Measurements from ENCODE around the gene ATP2B2. TPM values are rescaled to one million over a fixed set of nuclear protein-coding genes. Genes with fewer than 3 reads are reported as not detected.
A peak's percentile ranks its signal among the peaks of the same experiment; 100 is the strongest.

Gene ATP2B2
- polyA plus RNA-seq (2012; ENCODE audit: insufficient read depth, insufficient read length, low read depth), result 1.2 TPM

DNA sequence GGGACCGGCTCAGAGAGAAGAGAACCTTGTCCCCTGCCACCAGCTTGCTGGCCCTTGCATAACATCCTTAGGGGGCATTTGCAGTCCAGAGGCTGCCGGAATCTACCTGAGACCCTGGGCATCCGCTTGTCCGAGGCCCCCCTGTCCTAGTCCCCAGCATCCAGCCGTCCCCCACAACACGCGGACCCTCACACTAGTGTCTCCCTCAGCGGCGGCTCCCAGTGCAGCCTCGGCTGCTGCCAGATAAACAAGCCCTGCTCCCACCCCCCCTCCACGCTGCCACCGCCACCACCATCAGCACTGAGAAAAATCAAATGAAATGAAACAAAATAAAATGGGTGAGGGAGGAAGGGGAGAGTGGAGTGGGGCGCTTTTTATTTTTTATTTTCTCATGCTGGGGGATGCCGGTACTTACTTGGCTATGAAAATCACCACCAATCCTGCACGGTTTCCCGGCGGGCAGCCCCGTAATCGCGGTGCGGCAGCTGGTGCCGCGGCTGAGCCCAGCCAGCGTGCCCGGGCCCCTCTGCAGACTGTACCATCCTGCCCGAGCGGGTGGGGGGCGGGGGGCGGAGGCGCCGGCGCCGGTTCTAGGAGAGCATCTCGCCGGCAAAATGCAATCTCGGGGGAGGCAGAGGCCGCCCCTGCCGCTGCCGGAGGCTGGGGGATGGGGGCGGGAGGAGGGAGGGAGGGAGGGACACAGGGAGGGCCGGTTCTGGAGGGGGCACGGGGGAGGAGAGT lies at the start of gene ATP2B2:
Gene ATP2B2, minus strand, starts transcription at position 537 of the 741 bp plus-strand sequence. CDS start 56,043 bp downstream, outside the sequence.
- TF ChIP-seq, protein P1, sequence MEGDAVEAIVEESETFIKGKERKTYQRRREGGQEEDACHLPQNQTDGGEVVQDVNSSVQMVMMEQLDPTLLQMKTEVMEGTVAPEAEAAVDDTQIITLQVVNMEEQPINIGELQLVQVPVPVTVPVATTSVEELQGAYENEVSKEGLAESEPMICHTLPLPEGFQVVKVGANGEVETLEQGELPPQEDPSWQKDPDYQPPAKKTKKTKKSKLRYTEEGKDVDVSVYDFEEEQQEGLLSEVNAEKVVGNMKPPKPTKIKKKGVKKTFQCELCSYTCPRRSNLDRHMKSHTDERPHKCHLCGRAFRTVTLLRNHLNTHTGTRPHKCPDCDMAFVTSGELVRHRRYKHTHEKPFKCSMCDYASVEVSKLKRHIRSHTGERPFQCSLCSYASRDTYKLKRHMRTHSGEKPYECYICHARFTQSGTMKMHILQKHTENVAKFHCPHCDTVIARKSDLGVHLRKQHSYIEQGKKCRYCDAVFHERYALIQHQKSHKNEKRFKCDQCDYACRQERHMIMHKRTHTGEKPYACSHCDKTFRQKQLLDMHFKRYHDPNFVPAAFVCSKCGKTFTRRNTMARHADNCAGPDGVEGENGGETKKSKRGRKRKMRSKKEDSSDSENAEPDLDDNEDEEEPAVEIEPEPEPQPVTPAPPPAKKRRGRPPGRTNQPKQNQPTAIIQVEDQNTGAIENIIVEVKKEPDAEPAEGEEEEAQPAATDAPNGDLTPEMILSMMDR (IDR thresholded peaks at IDR 0.05; ENCODE audit: low read depth, low read length), result no peak
- peak; percentile 56 for DNase-seq

DNA sequence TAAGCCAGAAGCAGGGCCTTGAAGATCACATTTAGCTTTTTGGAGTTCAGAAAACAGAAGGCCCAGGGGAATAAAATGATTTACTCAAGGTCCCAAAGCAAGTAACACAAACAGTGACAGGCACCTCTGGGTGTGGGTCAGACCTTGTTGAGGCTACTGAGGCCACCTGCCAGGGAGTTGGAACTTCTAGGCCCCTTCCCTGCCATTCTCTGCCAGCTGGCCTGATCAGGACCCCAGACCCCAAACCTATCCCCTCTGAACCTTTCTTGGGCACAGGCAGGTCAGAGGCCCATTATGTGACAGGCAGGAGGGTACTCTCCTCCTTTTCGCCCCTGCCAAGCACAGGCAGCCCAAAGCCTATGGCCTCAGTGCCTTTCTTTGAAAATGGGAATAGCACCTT lies 49.4 kb upstream of the ATP2B2 start:
- Histone ChIP-seq H3K4me1 (no peaks in the 10 kb centered on the region), H3K9me3 (no peaks in the 10 kb centered on the region; the same call in 1 of the 2 replicates), H3K27me3 (no peaks in the 10 kb centered on the region), H3K4me3 (ENCODE audit: low read depth, low read length) (no peak overlapping the region), H3K36me3 (no peaks in the 10 kb centered on the region)
- TF ChIP-seq, protein P1 (IDR thresholded peaks at IDR 0.05; ENCODE audit: low read depth, low read length), result no peak
- no peak for DNase-seq

More for the DNA sequence above, at the start of gene ATP2B2:
- Histone ChIP-seq H3K27me3 (no peaks in the 10 kb centered on the region), H3K36me3 (no peaks in the 10 kb centered on the region), H3K9me3 (no peaks in the 10 kb centered on the region), H3K4me3 (ENCODE audit: low read depth, low read length) (peak within 1 kb of the TSS; percentile 59), H3K4me1 (no peaks in the 10 kb centered on the region)

DNA sequence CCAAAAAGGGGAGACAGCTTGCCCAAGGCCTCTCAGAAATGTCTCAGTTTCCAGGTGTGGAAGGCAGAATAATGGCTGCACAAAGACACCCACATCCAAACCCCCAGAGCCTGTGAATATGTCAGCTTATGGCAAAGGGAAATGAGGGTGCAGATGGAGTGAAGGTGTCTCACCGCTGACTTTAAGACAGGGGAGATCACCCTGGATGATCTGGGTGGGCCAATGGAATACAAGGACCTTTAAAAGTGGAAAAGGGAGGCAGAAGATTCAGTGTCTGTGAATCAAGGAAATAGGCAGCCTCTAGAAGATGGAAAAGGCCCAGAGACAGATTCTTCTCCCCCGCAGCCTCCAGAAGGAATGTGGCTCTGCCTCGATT lies 48.8 kb upstream of the ATP2B2 start:
- no peak for DNase-seq
- TF ChIP-seq, protein P1 (IDR thresholded peaks at IDR 0.05; ENCODE audit: low read depth, low read length), result no peak
- no peaks in the 10 kb centered on the region for H3K36me3 ChIP-seq
- H3K4me1 ChIP-seq, result no peaks in the 10 kb centered on the region
- H3K27me3 ChIP-seq, result no peaks in the 10 kb centered on the region
- no peak overlapping the region for H3K4me3 ChIP-seq (ENCODE audit: low read depth, low read length)
- H3K9me3 ChIP-seq, result no peaks in the 10 kb centered on the region; the same call in 1 of the 2 replicates

DNA sequence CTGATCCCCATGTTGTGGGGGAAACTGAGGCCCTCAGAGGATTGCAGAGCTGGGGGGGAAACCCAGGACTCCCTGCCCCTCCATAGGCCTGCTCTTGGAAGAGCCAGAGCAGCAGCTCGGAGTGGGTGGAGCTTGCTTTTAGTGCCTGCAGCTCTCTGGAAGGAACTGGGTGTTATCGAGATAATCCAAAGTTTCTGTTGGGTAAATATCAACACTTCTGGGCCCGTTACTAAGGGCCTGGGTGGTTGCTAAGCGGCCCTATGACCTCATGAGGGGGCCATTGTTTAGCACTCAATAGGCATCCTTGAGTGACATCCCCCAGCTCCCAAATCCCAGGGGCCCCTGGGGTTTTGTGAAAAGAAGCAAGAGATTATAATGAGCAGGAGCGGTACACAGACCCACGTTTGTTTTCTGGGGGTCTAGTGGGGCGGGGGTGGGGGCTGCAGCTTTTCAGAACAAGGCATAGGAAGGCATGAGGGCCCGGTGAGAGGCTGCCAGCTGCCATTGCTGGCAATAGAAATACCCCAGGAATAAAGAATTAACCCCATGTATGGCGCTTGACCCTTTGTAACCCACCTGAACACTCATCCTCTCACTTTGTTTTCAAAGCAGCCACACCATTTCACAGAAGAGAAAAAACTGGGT lies 48.3 kb upstream of the ATP2B2 start:
- TF ChIP-seq, protein P1 (IDR thresholded peaks at IDR 0.05; ENCODE audit: low read depth, low read length), result no peak
- DNase-seq, result peak; percentile 36
- Histone ChIP-seq H3K9me3 (no peaks in the 10 kb centered on the region; the same call in 1 of the 2 replicates), H3K27me3 (no peaks in the 10 kb centered on the region), H3K4me3 (ENCODE audit: low read depth, low read length) (no peak overlapping the region), H3K4me1 (no peaks in the 10 kb centered on the region), H3K36me3 (no peaks in the 10 kb centered on the region)

DNA sequence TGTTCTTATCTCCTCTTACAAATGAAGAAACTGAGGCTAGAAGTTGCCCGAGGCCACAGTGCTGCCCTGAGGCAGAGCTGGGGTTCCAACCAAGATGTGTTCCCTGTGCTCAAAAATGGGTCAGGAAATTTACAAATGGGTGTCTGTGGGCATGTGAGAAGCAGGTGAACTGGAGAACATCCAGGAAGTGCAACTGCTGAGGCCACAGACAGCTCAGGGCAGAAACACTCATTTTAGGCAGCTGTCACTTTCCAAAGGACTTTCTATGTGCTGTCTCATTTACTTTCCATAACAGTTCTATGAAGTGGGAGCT lies 47.2 kb upstream of the ATP2B2 start:
- no peaks in the 10 kb centered on the region for H3K27me3 ChIP-seq
- H3K4me3 ChIP-seq (ENCODE audit: low read depth, low read length), result no peak overlapping the region
- TF ChIP-seq, protein P1 (IDR thresholded peaks at IDR 0.05; ENCODE audit: low read depth, low read length), result no peak
- DNase-seq, result no peak
- H3K36me3 ChIP-seq, result no peaks in the 10 kb centered on the region
- no peaks in the 10 kb centered on the region; the same call in 1 of the 2 replicates for H3K9me3 ChIP-seq
- no peaks in the 10 kb centered on the region for H3K4me1 ChIP-seq

Measured in BE2C (cell line).